Activated T-cell treated with anti-CD3 and anti-CD28 coated beads for 48 hours (primary cell): Measurements from ENCODE around the gene EFNA3.

ENCODE experiments used
- DNase-seq: peaks from one replicate; pipeline ENCODE4 v3.0.0-alpha.2; 2020; ENCODE audit warnings: low read depth

The EFNA3 gene

GRCh38 chr1:155048449-155049334, 29.9 kb upstream of the EFNA3 start:
- DNase-seq, result no peak

- no peak for DNase-seq
Measured at GRCh38 chr1:155049651-155050559, 28.7 kb upstream of the EFNA3 start.

GRCh38 chr1:155050560-155051341, 27.9 kb upstream of the EFNA3 start, which contains the start of gene ADAM15:
ADAM15 (plus strand) TSS chr1:155051316; CDS start chr1:155051387, 71 bp downstream.
- peak; percentile 82 for DNase-seq

- DNase-seq, result no peak
Measured at GRCh38 chr1:155051342-155051776, 27.3 kb upstream of the EFNA3 start.

- no peak for DNase-seq
Measured at GRCh38 chr1:155051777-155052398, 26.7 kb upstream of the EFNA3 start.

GRCh38 chr1:155052439-155053395, 25.9 kb upstream of the EFNA3 start:
- DNase-seq, result no peak

- DNase-seq, result no peak
Measured at GRCh38 chr1:155053531-155054105, 25.0 kb upstream of the EFNA3 start.

- DNase-seq, result no peak
Measured at GRCh38 chr1:155057104-155057503, 21.5 kb upstream of the EFNA3 start.

- DNase-seq, result no peak
Measured at GRCh38 chr1:155057788-155058211, 20.8 kb upstream of the EFNA3 start.

GRCh38 chr1:155060736-155061135, 17.9 kb upstream of the EFNA3 start:
- no peak for DNase-seq

GRCh38 chr1:155061381-155062150, 17.1 kb upstream of the EFNA3 start:
- peak; percentile 91 for DNase-seq

- DNase-seq, result no peak
Measured at GRCh38 chr1:155062151-155062686, 16.4 kb upstream of the EFNA3 start.

- DNase-seq, result peak; percentile 83
Measured at GRCh38 chr1:155062702-155063411, 15.8 kb upstream of the EFNA3 start.

GRCh38 chr1:155063550-155064110, 15.0 kb upstream of the EFNA3 start, which contains the start of gene EFNA4:
EFNA4 (plus strand) TSS chr1:155063740; CDS start chr1:155063824, 84 bp downstream.
- peak; percentile 78 for DNase-seq

- no peak for DNase-seq
Measured at GRCh38 chr1:155064111-155064831, 14.4 kb upstream of the EFNA3 start.

- DNase-seq, result no peak
Measured at GRCh38 chr1:155064832-155065429, 13.7 kb upstream of the EFNA3 start.
